Cerebellar nuclear complex (tissue), 1 donor: ENCODE measurements around the gene TCEA3.

Experiments used
- DNase-seq, 2 experiments: peaks; one replicate each; lab custom pipeline; 2025; lab: John Stamatoyannopoulos, UW

Gene TCEA3

GRCh38 chr1:23421343-23421742 lies 3.2 kb downstream of the TCEA3 start:
- DNase-seq, result no peak

GRCh38 chr1:23420778-23421177 lies 3.8 kb downstream of the TCEA3 start:
- no peak for DNase-seq

- no peak for DNase-seq
Measured at GRCh38 chr1:23419180-23419579, 5.4 kb downstream of the TCEA3 start.

GRCh38 chr1:23417570-23417969 lies 7.0 kb downstream of the TCEA3 start:
- DNase-seq, result peak; percentile 26 to 45

- DNase-seq, result no peak
Measured at GRCh38 chr1:23416964-23417363, 7.6 kb downstream of the TCEA3 start.

- no peak for DNase-seq
Measured at GRCh38 chr1:23408797-23409290, 15.7 kb downstream of the TCEA3 start.

GRCh38 chr1:23407016-23407630 lies 17.4 kb downstream of the TCEA3 start:
- no peak for DNase-seq

- no peak for DNase-seq
Measured at GRCh38 chr1:23405946-23406345, 18.6 kb downstream of the TCEA3 start.

GRCh38 chr1:23403735-23404486 lies 20.6 kb downstream of the TCEA3 start:
- peak in 1 of 2 experiments; percentile 44 for DNase-seq

- no peak for DNase-seq
Measured at GRCh38 chr1:23403355-23403734, 21.2 kb downstream of the TCEA3 start.

- DNase-seq, result no peak
Measured at GRCh38 chr1:23403038-23403336, 21.6 kb downstream of the TCEA3 start.

GRCh38 chr1:23402286-23403037 lies 22.1 kb downstream of the TCEA3 start:
- DNase-seq, result no peak

GRCh38 chr1:23401313-23401712 lies 23.2 kb downstream of the TCEA3 start:
- no peak for DNase-seq

- no peak for DNase-seq
Measured at GRCh38 chr1:23400324-23401114, 24.0 kb downstream of the TCEA3 start.

- DNase-seq, result no peak
Measured at GRCh38 chr1:23399229-23399628, 25.3 kb downstream of the TCEA3 start.

- no peak for DNase-seq
Measured at GRCh38 chr1:23397908-23398307, 26.6 kb downstream of the TCEA3 start.

- DNase-seq, result no peak
Measured at GRCh38 chr1:23396380-23396779, 28.2 kb downstream of the TCEA3 start.

- DNase-seq, result no peak
Measured at GRCh38 chr1:23395849-23396248, 28.7 kb downstream of the TCEA3 start.

GRCh38 chr1:23395154-23395724 lies 29.3 kb downstream of the TCEA3 start:
- no peak for DNase-seq

- no peak for DNase-seq
Measured at GRCh38 chr1:23394684-23395083, 29.9 kb downstream of the TCEA3 start.

GRCh38 chr1:23394181-23394580 lies 30.4 kb downstream of the TCEA3 start:
- DNase-seq, result no peak

- no peak for DNase-seq
Measured at GRCh38 chr1:23393706-23394105, 30.8 kb downstream of the TCEA3 start.
